HG03159 (cell line): ENCODE results near the gene MMP25.
"Not testable (repeated sequence)": the region's sequence is repeated elsewhere in the genome, so short reads cannot be mapped to it uniquely, and the experiment has no call there.

Experiments used
- ATAC-seq: cut with Tn5 transposase; IDR thresholded peaks from one replicate; pipeline ENCODE4 v1.9.1; 2021; ENCODE audit warnings: mild to moderate bottlenecking, moderate library complexity; ENCODE audit not compliant: unreplicated experiment

The MMP25 gene

GRCh38 chr16:3070608-3071111, 24.3 kb downstream of the MMP25 start:
- ATAC-seq = no peak

- no peak for ATAC-seq
These were observed 25.3 kb downstream of the MMP25 start for GRCh38 chr16:3071655-3072054.

- not testable (repeated sequence) for ATAC-seq
These were observed 25.8 kb downstream of the MMP25 start for GRCh38 chr16:3072148-3072547.

- not testable (repeated sequence) for ATAC-seq
These were observed 26.4 kb downstream of the MMP25 start for GRCh38 chr16:3072576-3073263.

GRCh38 chr16:3073448-3073847, 27.1 kb downstream of the MMP25 start:
- no peak for ATAC-seq

GRCh38 chr16:3074860-3075522, 28.6 kb downstream of the MMP25 start:
- ATAC-seq = no peak

GRCh38 chr16:3075523-3075915, 29.2 kb downstream of the MMP25 start:
- no peak for ATAC-seq

GRCh38 chr16:3075946-3076345, 29.6 kb downstream of the MMP25 start:
- not testable (repeated sequence) for ATAC-seq

GRCh38 chr16:3076577-3076976, 30.2 kb downstream of the MMP25 start:
- no peak for ATAC-seq

GRCh38 chr16:3080024-3080423, 33.7 kb downstream of the MMP25 start:
- no peak for ATAC-seq

- ATAC-seq = not testable (repeated sequence)
These were observed 35.6 kb downstream of the MMP25 start for GRCh38 chr16:3081957-3082356.

- ATAC-seq = not testable (repeated sequence)
These were observed 37.0 kb downstream of the MMP25 start for GRCh38 chr16:3083408-3083807.

GRCh38 chr16:3084491-3084890, 38.1 kb downstream of the MMP25 start:
- ATAC-seq = no peak

GRCh38 chr16:3084969-3085670, 38.8 kb downstream of the MMP25 start:
- no peak for ATAC-seq

- ATAC-seq = no peak
These were observed 39.7 kb downstream of the MMP25 start for GRCh38 chr16:3085868-3086595.

- ATAC-seq = no peak
These were observed 40.4 kb downstream of the MMP25 start for GRCh38 chr16:3086596-3087242.

GRCh38 chr16:3087243-3088235, 41.2 kb downstream of the MMP25 start:
- ATAC-seq = no peak

- ATAC-seq = no peak
These were observed 42.1 kb downstream of the MMP25 start for GRCh38 chr16:3088450-3088849.

- no peak for ATAC-seq
These were observed 42.8 kb downstream of the MMP25 start for GRCh38 chr16:3088925-3089716.
